GM04503 (cell line): ENCODE results near the gene INF2.

Experiments used
- DNase-seq: peaks from one replicate; pipeline ENCODE4 v3.0.0-alpha.2; 2012; ENCODE audit warnings: low read depth

INF2 gene

DNA sequence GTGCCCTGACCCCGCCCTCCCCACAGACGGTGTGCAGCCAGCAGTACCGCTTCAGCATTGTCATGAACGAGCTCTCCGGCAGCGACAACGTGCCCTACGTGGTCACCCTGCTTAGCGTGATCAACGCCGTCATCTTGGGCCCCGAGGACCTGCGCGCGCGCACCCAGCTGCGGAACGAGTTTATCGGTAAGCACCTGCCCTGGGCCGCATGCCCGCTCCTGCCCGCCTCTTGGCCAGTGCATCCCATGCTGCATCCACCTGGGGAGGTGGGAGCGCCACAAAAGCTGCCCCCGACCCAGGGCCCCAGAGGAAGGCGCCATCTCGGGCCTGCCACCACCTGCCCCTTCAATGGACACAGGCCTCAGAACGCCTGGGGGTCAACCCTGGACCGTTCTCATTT lies 13.9 kb downstream of the INF2 start:
- DNase-seq = no peak

DNA sequence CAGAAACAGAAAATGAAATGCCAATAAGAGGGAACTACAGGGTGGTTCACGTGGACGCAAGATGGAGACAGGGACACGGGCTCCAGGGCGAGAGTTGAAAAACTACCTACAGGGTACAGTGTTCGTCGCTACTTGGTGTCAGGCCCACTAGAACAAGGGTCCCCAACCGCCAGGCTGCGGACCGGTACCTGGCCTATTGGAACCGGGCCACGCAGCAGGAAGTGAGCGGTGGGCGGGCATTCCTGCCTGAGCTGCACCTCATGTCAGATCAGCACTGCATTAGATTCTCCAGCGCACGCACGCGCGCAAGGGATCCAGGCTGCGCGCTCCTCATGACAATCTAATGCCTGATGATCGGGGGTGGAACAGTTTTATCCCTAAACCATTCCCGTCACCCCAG lies 14.8 kb downstream of the INF2 start:
- no peak for DNase-seq

GRCh38 chr14:104705340-104706047 lies 16.1 kb downstream of the INF2 start:
- no peak for DNase-seq

GRCh38 chr14:104706733-104707607 lies 17.6 kb downstream of the INF2 start:
- DNase-seq = no peak

DNA sequence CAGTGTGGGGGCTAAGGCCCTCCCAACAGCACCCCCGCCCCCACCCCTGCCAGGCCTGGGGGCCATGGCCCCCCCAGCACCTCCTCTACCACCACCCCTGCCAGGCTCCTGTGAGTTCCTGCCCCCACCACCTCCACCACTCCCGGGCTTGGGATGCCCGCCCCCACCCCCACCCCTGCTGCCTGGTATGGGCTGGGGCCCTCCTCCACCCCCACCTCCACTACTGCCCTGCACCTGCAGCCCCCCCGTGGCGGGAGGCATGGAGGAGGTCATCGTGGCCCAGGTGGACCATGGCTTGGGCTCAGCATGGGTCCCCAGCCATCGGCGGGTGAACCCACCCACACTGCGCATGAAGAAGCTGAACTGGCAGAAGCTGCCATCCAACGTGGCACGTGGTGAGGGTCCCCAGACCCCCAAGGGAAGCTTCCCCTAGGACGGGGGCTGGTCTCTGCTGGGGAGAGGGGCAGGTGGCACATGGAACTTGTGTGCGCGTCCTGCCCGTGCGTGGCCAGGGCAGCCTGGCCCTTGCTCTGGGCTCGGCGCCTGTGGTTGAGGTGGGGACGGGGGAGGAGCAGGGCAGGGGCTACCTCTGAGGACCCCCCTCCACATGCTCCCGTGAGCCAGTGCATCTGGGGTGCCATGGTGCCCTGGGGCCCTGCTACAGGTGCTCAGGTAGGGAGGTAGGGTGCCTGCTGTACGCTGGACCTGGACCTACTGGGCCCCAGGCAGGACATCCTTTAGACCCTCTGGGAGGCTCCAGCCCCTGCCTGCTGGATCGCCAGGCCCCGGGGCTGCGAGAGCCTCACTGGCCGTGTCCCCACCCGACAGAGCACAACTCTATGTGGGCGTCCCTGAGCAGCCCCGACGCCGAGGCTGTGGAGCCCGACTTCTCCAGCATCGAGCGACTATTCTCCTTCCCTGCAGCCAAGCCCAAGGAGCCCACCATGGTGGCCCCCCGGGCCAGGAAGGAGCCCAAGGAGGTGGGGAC lies 18.5 kb downstream of the INF2 start:
- DNase-seq = no peak

DNA sequence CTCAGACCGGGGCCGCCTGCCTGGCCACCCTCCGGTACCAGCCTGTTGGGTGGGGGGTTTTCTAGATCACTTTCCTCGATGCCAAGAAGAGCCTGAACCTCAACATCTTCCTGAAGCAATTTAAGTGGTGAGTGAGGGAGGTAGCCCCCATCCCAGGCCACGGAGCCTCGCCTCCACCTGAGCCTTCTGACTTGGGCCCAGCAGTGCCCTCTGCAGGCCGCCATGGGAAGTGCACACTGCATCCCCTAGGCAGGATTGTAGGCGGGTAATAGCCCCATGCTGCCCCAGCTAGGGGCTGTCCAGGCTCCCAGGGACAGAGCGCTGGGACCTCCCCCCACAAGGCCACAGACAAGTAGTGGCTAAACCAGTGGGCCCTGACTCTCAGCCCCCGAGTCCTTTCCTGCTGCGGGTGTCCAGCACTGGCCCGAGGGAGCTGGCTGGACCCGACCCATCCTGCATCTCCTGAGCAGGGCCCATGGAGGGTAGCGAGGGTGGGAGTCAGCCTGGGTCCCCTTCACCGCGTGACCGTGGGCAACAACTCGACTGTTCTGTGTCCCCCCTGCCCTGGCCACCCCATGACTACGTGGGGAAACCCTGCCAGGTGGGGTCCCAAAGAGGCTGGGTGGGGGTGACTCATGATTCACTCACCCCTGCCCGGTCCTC lies 19.3 kb downstream of the INF2 start:
- DNase-seq = no peak

DNA sequence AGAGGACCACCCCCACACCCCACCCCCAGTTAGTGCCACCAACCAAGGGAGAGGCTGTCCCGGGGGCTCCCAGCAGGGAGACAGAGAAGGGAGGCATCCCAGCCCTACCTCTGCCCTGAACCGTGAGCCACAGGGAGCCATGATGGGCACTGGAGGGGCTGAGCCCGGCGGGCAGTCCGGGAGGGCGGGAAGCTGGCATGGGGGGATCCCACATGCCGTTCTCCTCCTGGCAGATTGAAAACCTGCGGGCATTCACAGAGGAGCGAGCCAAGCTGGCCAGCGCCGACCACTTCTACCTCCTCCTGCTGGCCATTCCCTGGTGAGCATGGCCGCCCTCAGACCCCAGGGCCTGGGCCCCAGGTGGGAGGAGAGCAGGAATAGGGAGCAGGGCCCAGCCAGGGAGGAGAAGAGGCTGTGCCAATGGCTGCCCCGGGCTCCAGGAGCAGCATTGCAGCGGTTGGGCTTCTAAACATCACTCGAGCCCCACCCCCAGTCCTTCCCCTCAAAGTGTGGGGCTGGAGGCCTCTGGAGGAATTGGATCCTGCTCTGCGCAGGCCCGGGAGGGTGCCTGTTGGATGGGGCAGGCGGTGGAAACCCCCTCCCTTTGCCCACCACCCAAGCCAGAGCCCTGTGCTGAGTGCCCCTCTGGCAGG lies 20.1 kb downstream of the INF2 start:
- DNase-seq = no peak

DNA sequence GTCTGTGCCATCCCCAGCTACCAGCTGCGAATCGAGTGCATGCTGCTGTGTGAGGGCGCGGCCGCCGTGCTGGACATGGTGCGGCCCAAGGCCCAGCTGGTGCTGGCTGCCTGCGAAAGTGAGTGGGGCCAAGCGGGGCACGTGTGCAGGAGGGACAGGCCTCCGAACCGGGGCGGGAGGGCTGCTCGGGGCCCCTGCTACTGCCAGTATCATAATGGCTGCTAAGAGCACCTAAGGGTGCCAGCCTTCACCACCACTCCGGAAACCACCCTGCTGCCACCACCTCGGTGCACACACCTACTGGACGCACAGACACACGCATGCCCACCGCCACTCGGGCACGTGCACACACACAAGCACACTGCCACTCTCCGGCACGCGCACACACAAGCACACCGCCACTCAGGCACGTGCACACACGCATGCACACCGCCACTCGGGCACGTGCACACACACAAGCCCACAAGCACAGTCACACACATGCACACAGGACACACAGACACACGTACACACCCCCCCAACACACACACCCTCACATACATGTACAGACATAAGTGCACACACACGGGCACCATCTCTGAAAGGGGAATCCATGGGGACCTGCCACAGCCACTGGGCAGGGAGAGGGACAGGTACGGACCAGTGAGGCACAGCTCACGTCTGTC lies 20.8 kb downstream of the INF2 start:
- DNase-seq = no peak

GRCh38 chr14:104712881-104713734 lies 23.7 kb downstream of the INF2 start:
- DNase-seq = no peak

DNA sequence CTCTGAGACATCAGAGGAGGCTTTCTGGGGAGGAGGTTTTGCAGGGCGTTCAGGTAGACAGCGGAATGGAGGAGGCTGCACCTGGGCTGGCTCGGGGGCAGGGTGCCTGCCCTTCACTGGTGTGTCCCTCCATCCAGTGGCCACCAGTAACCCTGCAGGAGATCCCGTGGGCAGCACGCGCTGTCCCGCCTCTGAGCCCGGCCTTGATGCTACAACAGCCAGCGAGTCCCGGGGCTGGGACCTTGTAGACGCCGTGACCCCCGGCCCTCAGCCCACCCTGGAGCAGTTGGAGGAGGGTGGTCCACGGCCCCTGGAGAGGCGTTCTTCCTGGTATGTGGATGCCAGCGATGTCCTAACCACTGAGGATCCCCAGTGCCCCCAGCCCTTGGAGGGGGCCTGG lies 24.6 kb downstream of the INF2 start:
- DNase-seq = no peak

DNA sequence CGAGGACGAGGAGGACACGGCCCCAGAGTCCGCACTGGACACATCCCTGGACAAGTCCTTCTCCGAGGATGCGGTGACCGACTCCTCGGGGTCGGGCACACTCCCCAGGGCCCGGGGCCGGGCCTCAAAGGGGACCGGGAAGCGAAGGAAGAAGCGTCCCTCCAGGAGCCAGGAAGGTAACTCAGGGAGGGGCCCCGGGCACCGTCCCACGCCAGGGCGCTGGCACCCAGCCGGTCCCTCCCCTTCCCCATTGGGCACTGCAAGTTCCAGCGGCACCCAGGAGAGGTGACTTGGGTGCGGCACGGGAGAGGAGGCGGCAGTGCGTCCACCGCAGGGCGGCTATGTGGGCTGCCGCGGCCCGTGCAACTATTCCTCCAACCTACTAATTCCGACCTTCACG lies 25.3 kb downstream of the INF2 start:
- no peak for DNase-seq

DNA sequence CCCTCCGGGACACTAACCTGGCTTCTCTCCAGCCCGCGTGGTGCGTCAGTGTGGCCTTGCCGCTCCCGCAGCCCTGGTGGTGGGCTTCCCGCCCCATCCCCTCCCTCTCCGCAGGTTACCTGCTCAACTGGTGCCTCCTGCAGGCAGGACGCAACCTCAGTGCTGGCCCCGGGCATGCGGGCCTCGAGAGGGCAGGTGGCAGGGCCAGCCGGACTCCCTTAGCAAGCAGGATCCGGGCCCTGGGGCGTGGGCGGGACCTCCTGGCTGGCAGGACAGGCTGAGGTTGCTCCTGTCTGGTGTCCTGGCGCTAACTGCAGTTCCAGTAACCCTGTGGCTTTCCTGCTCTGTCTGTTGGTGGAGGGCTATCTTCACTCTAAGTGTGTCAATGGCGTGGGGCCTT lies 26.0 kb downstream of the INF2 start:
- no peak for DNase-seq

DNA sequence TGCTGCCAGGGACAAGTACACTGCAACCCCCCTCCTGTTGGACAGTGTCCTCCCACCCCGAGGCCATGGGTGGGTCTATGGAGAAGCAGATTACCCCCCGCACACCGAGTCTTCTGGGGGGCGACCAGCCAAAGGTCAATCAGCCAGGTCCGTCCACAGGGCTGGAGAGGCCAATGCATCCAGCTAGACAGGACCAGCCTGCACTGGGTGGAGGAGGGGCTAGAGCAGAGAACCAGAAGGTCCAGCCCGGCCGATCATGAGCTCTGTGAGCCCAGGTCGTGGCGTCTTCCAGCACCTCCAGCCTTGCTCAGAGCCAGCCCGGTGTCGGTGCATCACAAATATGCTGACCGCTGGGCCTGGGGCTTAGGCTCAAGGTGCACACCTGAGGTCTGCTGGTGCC lies 26.5 kb downstream of the INF2 start:
- no peak for DNase-seq

DNA sequence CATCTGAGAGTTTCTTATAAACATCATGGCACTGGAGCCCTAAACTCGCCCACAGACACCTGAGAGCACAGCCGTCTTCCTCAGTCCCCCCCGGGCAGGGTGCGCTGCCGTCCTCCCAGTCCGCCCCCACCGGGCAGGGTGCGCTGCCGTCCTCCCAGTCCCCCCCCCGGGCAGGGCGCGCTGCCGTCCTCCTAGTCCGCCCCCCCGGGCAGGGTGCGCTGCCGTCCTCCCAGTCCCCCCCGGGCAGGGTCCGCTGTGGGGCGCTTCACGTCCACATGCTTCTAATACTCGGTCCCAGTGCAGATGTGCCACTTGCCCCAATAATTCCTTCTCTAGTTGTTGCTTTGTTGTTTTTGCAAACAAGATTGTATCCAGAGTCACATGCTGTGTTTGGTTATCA lies 27.7 kb downstream of the INF2 start:
- DNase-seq = no peak

DNA sequence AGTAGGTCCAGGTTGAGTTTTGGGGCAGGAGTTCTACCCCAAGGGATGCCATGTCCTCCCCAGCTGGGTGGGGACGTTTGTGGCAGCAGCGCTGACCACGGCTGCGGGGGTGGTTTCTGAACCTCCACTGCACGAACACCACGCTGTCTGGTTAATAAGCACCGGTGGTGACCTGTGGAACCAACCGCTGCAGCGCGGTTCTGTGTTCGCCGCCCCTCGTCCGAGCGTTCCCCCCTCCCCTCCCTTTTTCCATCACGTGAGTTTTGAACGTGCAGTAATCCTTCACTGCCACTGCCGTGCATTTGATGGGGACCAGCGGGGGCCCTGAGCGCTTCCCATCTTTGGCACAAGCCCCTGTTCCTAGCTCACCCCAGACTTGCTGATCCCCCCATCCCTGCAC lies 28.2 kb downstream of the INF2 start:
- DNase-seq = no peak

- DNase-seq = no peak
Measured at GRCh38 chr14:104718147-104718546, 28.7 kb downstream of the INF2 start.

- no peak for DNase-seq
Measured at GRCh38 chr14:104718871-104719270, 29.5 kb downstream of the INF2 start.

GRCh38 chr14:104719343-104719742 lies 29.9 kb downstream of the INF2 start:
- no peak for DNase-seq

GRCh38 chr14:104721505-104722431 lies 32.4 kb downstream of the INF2 start:
- no peak for DNase-seq
